Islet precursor cell (in vitro differentiated cells): Measurements from ENCODE around the gene CLCN4.

ENCODE experiments used
- DNase-seq: peaks from one replicate; pipeline ENCODE4 v3.0.0-alpha.2; 2018

CLCN4 gene

DNA sequence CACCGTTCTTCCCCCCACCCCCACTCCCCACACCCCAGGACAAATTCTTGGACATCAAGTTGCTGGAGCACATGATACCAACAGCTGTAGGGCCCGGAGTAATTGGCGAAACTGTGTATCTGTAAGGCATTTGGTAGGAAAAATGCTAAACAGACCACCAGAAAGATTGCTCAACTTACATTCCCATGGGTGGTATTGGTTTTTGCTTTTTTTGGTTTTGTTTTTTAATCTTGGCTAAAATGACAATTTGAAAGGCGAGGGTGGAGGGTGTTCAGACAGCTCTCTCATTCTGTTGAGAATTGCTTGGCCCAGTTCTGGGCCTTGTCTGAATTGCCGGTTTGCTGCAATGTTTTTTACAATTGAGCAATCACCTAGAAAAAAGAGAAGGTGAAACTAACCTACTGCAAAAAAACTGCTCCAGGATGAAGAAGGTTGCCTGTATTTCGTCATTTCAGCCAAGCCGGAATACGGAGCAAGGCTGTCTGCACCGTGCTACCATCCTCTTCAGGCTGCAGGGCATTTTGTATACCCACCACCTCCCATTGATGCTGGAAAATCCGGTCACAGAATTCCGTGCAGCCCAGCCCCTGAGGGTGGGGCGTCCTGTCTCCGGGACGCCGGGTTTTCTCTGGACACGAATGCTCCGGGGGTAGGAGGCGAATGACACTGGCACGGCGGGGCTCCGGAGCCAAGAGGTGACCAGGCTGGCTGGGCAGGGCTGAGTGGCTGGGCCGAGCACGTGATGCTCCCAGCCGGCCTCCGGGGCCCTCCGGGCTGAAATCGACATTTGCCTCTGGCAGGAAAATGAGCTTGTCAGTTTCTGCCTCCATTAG is at the start of gene CLCN4:
Gene CLCN4 (plus strand): TSS at position 777 of the 833 bp plus-strand sequence. CDS start 28,058 bp downstream, outside the sequence.
- DNase-seq = peak; percentile 82

DNA sequence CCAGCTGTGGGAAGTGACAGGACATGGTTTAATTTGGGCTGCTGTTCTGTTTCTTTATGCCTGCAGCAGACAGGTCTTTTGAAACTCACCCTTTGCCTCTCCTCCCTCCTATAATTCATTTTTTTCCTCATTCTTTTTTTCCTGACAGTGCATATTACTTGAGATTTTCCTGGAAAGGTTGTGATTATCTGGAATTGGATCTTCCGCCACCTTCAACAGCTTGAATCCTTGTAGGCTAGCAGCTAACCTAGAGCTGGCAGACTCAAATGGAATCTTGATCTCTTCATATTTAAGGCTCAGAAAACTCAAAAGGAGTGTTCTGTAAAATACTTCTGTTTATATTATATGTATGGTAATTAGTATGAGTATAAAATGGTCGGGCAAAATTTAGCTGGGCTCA is 49.3 kb upstream of the CLCN4 start:
- DNase-seq = no peak

DNA sequence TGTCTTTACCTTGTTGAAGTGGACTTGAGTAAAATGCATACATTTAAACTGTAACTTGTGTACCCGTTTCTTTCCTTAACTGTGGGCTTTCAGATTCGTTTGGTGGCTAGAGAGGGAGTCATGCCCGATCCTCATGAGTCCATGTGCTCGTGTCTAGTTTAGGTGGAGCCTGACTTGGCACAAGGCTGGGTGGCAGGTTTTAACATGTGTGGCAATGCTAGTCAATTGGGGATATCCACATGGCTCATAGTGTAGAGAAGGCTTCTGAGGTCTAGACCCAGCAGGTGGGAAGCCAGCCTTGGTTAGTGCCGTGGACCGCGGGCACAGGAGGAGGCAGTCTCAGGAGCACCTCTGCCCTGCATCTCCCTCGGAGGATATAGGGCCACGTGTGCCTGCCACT is 48.5 kb upstream of the CLCN4 start:
- no peak for DNase-seq

DNA sequence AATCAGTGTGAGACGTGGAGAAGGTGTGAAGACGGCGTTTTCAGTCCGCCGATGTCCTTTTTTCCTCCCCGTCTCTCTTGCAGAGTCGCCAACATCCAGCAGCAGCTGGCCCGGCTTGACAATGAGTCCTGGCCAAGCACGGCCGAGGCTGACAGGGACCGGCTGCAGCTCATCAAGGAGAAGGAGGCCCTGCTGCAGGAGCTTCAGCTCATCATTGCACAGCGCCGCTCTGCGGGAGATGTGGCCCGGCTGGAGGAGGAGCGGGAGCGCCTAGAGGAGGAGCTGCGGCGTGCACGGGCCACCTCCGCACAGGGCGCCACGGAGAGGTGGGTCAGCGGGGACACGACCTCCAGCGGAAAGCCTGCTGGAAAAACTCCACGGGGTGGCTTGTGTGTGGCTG is 47.1 kb upstream of the CLCN4 start:
- no peak for DNase-seq

DNA sequence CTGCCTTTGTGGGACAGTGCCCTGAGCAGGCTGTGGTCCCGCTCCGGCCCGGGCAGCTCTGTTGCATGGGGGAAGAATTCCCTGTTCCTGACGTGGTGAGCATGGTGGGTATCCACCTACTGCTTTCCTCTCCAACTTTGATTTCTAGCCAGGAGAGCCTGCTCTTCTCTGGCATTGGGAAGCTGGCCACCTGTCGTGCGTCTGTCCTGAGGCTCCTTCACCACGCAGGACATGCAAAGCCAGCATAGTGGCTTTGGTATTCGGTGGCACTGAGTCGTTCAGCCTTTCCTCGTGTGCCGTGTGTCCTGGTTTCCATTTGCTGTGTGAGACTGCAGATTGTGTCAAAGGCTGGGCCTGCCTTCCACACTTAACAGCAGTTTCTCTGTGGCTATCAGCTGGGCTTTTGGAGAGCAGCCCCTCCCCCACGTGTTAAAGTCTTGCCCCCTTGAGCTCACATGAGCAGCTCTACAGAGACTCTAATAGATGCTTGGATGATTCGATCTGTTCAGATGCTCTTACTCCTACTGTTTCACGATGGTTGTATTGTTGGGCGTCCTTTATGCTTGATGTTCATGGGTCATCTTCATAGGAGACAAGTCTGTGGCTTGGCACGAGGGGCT is 46.3 kb upstream of the CLCN4 start:
- no peak for DNase-seq

DNA sequence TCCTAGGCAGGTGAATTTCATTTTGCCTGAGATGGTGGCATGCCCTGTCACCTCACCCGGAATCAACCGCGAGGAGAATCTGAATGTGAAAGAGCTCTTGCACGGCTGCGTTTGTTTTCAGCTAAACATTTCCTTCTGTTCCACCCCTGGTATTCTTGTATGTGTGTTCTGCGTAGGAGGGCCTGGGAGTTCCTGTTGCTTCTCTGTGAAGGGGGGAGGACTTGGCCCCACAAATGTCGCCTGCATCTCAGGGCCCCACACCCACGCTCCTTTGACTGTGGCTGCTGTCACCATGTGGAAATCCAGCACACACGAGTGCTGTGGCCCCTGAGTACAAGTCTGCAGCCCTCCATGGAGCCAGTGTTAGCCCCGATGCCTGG is 45.8 kb upstream of the CLCN4 start:
- DNase-seq = no peak

DNA sequence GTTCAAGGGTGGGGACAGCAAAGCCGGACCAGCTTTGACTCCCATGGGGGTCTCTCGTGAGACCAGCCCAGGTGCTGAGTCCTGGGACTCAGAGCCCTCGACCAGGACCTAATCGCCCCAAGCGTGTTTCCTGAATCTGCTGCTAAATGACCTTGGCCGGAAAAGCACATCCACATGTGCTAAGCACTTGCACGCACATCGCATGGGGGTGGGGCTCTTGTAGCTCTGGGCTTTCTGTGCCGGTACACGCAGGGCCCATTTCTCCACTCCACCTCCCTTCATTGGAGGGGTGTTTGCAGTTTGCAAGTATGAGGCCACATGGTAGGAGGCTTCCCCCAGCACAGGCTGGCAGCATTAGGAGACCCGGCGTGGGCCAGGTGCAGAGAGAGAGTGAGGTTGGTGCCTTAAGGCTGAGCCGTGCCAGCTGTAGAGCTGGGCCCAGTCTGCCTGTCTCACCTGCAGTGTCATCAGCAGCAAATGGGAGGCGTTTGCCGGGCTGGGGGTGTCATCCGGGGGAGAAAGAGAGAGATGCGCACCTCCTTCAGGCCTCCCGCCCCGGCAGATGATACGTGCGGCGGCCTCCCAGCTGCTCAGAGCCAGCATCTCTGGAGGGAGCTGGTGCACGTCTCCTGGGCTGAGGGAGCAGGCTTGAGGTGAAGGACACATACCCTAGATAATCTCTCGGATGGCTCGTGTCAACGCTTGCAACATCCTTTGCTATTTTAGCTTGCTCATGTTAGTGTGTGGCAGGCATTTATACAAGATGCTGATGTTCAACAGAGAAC is 45.2 kb upstream of the CLCN4 start:
- DNase-seq = no peak

DNA sequence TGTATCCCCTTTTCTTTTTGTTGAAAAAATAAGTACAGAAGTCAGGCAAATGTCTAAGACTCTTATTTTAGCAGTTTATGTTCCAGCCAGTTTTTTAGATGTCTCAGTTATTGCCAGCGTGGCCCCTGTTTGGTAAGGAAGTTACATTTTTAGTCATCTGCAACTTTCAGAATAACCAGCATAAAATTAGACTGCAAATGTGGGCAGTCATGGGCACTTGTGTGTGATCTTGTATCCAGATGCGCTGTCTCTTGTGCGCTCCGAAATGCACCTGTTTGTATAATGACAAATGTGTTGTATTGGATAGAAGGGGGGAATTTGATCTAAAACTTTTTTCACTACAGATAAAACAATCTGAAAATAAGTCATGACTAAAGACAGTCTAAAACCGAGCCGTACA is 44.3 kb upstream of the CLCN4 start:
- DNase-seq = no peak

DNA sequence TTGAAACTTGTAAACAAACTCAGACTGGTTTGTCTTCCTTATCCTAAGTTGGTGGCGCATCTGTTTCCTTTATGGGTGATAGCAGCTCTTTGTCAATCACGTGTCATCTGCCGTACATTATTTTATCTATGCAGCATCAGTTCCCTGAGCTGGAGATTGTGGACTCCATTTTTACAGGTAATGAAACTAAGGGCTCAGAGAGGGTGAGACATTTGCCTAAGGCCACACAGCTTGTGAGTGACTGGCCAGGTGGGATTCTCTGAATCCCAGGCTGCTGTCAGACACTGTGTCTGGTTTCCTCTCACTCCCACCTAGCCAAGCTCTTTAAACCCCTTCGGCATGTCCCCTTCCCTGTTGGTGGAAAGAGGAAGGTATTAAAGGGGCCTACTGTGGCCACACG is 41.7 kb upstream of the CLCN4 start:
- DNase-seq = no peak

DNA sequence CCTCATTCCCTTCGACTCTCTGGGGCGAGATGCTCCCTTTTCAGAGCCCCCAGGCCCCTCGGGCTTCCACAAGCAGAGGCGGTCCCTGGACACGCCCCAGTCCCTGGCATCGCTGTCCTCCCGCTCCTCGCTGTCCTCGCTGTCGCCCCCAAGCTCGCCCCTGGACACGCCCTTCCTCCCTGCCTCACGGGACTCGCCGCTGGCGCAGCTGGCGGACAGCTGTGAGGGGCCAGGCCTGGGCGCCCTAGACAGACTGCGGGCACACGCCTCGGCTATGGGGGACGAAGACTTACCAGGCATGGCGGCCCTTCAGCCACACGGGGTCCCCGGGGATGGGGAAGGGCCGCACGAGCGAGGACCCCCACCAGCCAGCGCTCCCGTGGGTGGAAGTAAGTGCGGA is 39.5 kb upstream of the CLCN4 start:
- DNase-seq = no peak

DNA sequence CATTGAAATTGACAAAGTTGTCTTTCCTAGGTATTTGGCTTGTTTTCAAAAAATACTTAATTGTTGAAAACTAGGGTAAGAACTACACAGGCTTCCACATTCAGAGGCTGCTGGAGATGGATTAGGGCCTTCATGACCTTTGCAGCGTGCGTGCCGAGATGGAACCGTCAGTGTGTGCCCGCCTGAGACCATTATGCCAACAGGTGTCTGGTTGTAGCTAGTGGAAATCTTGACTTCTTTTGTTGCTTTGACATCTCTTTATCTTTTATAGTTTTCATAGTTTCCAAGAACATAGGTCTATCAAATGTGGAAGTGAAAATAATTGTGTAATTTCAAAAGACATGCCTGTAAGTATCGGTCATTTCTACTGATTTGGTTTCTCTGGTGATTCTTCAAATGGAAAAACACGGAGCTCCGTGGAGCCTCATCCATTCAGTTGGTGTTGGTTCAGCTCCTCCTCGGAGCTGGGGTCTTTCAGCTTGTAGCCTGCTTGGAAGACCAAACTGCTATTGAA is 38.9 kb upstream of the CLCN4 start:
- DNase-seq = no peak

DNA sequence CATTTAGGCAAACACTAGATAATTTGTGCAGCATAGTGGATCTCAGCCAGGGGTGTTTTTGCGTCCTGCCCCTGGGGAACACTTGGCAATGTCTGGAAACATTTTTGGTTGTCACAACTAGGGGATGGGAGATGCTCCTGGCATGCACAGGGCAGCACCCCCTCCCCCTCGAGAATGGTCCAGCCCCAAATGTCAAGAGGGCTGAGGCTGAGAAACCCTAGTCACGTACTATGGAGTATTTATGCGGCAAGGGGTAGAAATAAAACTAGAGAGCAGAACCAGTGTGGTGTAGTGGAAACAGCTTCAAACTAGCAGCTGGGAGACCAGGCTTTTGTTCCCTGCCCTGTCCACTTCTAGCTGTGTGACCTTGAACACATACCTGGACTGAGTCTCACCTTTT is 38.2 kb upstream of the CLCN4 start:
- no peak for DNase-seq

DNA sequence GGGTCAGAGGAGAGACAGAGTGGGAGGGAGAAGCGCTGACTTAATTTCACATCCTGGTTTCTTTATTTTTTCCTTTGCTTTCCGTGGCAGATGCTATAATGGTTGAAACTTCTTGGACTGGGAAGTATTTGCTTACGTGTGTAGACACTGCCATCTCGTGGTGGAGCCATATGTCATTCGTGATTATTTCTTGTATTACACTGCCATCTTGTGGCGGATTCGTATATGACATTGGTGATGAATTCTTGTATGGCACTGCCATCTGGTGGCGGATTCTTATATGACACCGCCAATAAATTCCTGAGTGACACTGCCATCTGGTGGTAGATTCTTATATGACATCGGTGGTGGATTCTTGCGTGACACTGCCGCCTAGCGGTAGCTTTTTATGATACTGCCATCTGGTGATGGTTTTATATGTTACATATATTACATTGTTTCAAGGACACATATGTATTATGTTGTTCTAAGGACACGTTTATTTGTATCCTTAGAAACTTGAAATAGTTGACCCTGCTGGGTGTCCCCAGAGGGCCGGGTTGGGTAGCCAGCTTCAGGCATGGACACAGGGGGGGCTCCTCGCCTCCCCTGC is 37.3 kb upstream of the CLCN4 start:
- DNase-seq = peak; percentile 68

DNA sequence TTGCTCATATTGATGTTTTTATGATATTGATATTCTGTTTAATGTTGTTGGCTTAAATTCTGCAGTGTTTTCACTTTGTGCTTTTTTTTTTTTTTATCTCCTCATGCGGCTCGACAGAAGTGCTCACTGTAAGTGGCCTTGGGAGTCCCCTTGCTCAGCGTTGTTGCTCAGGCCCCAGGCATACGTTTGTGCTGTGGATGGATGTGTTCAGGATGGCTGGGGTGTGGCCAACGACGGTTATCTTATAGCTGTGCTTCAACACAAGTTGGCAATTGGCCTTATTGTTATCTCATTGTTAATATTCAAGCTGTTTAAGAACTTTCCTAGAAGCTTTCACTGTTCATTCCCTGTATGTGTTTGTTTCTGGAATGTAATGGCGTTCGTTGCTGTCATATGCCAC is 36.4 kb upstream of the CLCN4 start:
- DNase-seq = no peak

DNA sequence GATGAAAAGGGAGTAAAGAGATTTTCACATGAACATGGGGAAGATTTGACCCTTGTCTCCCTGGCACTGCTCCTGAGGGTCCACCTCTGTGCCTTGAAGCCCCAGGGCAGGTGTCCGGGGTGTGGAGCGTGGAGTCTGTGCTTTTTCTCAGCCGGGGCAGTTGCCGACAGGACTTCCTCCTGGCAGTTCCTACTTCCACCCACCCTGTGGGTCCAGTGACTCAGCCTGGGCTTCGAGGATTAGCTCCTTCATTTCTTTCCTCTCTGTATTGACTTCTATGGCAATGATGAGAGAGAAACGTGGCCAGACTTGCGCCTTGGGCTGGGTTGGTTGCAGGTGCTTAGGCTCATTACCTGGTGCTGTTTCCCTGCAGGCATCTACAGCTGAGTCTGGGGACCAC is 35.9 kb upstream of the CLCN4 start:
- no peak for DNase-seq

DNA sequence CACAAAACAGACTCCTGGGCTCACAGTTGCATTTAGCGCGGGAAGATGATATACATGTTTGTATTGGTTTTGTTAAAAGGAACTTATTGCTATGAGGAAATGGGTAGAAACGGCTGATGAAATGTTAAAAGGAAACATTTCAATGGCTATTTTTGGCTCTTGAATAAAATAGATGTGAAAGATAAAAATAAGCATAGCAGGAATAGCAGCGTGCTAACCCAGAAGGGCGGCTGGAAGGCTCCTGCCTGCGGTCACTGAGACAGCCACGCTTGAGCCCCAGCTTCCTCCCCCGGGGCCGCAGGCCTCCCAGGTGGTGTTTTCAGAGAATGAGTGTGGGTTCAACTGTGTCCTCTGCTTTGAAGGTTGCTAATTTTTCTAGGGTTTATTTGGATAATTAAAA is 35.0 kb upstream of the CLCN4 start:
- DNase-seq = no peak

DNA sequence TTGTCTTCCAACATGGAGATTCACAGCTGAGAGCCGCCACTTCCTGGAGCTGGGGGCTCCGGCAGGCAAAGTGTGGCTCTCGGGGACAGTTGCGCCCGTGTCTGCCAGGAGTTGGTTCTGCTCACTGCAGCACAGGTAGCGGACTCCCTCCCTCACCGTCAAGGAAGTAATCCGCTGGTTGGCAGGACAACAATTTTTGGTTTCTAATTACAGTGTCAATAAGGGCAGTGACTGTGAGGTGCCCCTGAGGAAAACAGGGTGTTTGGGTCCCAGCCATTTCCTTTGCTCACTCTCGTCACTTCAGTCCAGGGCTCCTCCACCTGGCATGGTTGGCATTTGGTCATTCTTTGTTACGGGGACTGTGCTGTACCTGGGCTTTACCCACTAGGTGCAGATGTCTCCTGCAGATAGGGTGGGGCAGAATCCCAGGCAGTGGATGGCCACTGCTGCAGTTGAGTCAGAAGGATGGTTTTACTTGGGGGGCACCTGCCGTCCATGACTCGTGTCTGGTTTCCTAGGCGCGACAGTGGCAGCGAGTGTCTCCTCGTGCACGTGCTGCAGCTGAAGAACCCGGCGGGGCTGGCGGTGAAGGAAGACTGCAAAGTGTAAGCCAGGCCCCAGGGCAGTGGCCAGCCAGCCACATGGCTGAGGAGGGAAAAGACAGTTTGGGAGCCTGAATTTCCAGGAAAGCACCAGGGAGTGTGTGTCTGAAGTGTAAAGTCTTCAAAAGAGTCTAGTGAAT is 32.1 kb upstream of the CLCN4 start:
- no peak for DNase-seq

DNA sequence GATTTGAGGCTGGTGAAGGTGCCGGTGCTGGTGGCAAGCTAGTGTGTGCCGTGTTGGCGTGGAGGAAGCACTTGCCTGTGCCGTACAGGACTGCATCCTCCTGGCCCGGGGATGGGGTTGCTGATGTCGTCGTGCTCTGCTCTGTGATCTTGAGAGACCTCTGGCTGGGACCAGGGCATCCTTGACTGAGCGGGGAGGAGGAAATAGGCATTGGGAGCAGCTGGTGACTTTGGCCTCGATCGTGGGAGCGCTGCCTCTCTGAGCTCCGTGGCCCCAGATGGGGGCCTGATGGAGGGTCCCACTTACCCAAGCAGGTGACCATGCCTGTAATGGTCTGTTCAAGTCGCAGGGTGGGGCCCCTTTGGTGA is 31.5 kb upstream of the CLCN4 start:
- no peak for DNase-seq

DNA sequence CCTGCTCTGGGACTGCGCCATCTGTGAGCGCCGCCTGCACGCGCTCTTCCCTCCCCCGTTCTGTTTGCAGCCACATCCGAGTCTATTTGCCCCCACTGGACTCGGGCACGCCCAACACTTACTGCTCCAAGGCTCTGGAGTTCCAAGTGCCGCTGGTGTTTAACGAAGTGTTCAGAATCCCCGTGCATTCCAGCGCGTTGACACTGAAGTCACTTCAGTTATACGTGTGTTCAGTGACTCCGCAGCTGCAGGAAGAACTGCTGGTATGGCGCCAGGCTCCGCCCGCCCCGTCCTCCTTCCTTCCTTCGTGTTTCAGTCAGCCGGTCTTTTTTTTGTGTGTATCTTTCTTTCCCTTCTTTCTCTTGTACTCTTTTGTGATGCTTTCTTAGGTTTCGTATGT is 30.7 kb upstream of the CLCN4 start:
- no peak for DNase-seq

DNA sequence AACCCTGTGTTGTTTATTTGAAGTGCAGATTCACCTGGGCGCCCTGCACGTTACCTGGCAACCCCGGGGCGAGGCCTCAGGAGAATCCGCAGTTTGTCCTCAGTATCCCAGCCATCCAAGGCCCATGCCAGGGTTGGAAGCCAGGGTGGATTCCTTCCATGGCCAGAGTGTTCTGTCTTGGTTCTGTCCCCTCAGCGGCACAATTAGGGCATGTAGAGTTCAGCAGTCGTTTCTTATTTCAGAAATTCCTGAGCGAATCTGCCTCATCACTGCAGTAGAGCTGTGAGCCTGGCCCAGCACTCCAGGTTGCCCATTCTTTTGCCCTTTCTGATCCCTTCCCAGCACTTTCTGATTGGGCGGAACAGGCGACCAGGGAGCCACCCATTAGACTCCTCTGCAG is 29.9 kb upstream of the CLCN4 start:
- no peak for DNase-seq

DNA sequence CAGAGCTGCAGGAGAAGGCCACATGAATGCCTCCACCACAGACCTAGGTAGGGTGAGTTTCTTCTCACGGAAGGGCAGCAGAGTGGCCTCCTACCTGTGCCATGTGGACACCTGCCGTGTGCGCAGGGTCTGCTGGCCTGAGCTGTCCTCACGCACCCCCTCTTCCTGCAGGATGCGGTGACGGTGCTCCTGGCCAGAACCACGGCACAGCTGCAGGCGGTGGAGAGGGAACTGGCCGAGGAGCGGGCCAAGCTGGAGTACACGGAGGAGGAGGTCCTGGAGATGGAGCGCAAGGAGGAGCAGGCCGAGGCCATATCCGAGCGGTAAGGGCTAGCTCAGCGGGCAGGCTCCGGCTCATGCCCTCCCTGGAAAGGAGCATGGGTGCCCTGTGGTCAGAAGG is 28.4 kb upstream of the CLCN4 start:
- no peak for DNase-seq

DNA sequence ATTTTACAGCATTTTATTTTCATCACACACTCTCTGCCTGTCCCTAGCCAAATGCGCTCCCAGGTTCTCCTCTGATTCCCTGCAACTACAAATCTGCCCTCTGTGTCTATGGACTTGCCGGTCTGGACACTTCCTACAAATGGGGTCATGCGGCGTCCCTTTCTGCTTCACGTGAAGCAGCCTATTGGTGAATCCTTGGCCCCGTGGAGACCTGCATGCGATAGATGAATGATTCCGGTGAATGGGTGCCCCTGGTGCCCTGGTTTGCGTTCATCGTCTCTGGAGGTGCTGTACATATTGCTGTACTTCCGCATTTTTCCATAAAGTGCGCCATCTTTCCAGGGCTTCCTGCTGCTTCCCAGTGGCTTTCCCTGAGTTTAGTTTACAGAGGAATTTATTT is 27.5 kb upstream of the CLCN4 start:
- no peak for DNase-seq

DNA sequence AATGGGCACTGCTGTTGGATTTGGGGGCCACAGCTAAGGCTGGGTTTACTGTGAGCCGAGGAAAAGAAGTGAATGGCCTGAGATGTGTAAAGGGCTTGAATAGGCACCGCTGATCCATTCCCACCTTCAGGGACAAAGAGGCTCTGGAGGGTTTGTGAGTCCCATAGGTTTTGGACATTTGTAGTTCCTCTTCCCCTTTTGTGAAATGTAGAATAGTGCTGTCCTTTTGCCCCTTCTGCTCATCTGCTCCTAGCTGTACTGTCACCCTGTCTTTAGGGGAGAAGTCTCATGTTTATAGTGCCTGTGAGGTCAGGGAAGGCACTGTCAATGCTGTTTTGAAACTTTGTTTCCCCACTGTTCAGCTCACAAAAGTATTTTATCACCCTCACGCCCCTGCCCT is 26.4 kb upstream of the CLCN4 start:
- no peak for DNase-seq
